Kidney capillary endothelial cell (primary cell): ENCODE data around the gene LRCH1.
A peak's percentile ranks its signal among the peaks of the same experiment; 100 is the strongest.

Experiments
- DNase-seq: peaks from one replicate; pipeline ENCODE4 v3.0.0-alpha.2; 2018; ENCODE audit warnings: low spot score

Gene LRCH1

GRCh38 chr13:46593398-46593797 is 40.4 kb downstream of the LRCH1 start:
- DNase-seq: no peak

- DNase-seq: no peak
Observed at GRCh38 chr13:46594374-46595078, 41.6 kb downstream of the LRCH1 start.

DNA sequence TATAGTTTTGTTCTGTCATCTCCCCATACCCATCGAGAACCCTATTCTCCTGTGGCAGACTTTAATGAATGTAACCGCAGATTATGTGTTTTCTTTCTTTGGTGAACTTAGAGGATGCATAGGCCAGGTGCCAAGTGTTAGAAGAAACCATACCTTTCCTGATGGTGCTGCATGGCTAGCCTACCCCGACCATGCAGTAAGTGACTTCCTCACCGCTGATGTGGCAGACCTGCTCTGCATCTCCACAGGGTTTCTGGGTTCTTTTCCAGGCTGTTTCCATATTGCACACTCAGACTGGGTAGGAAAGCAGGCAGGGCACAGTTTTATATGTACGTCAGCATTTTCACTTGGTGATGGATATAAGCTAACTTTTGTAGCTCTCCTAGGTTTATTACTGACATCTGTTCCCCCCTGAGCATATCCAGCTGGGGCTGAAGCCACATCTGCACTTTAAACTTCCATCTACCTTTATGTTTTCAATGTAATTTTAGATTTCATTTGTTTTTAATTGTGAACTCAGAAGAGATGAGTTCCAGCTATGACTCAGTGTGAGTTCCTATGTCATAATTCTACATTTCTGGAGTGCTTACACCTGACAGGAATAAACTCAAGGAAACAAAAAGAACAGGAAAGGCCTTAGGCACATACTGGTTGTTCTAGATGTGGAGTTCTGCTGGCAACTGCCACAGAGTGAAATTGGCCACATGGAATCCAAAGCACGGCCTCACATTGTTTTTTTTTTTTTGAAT is 42.3 kb downstream of the LRCH1 start:
- no peak for DNase-seq

DNA sequence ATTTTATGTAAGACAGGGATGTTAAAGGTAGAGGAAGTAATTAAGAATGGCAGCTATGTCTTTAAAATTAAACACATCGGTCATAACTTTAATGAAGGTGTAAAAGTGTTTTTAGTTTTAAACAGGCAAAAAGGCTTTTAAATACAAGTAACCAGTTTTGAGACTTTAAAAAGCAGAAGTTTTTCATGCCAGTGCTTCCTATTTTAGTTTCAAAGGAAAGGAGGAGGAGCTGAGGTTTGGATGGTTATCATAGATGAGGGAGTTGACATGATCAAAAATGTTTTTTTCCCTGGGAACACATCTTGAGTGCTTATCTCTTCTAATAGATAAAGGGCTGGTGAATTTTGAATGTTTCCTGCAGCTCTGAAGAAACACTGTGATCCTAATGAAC is 42.9 kb downstream of the LRCH1 start:
- DNase-seq: no peak

DNA sequence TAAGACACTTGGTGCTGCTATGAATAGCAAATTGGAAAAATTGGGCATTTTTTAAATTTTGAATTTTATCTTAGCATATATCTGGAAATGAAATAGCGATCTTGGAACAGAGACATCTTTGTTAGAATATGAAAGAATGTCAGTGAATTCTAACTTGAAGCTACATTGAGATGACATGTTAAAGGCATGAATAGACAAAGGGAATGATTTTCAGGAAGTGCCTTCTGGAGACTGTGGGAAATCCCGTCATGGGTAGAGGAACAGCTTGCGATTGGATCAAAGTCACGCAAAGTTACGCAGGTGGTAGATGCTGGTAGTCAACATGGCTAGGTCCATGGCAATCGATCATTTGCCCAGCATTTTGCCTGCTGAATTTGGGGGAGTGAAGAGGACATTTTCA is 43.5 kb downstream of the LRCH1 start:
- DNase-seq: no peak

GRCh38 chr13:46598140-46598819 is 45.3 kb downstream of the LRCH1 start:
- peak; percentile 57 for DNase-seq

DNA sequence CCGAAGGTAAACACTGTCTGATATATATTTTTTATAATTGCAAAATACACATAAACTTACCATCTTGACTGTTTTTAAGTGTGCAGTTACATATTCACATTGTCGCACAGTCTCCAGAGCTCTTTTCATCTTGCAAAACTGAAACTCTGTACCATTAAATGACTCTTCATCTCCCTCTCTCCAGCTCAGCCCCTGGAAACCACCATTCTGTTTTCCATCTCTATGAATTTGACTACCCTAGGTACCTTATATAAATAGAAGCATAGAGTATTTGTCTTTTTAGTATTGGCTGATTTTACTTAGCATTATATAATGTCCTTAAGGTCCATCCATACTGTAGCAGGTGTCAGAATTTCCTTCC is 45.8 kb downstream of the LRCH1 start:
- no peak for DNase-seq

DNA sequence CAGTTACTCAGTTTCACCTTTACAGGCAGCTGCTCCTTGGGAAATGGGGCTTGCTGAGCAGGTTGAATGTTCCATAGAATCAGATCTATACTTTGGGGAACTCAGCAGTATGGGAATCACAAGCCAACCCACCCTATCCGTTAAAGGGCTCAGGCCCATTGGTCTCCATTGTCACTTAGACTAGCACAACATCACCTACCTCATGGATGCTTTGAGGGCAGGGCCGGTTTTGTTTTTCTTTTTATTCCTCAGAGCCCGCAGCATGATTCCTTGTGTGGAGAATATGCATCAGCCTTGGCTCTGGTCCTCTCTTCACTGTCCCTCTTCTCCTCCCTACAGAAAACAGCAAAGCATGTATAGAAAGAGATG is 48.0 kb downstream of the LRCH1 start:
- DNase-seq: no peak

DNA sequence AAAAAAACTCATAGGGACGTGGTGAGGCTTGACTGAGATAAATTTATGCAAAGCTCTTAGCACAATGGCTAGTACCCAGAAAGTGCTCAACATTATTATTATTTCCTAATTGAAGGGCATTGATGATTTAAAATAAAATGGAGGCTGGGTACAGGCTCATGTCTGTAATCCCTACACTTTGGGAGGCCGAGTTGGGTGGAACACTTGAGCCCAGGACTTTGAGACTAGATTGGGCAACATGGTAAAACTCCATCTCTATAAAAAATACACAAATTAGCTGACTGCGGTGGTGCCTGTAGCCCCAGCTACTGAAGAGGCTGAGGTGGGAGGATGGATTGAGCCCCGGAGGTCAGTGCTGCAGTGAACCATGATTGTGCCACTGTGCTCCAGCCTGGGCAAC is 49.6 kb downstream of the LRCH1 start:
- DNase-seq: no peak

- DNase-seq: no peak
Observed at GRCh38 chr13:46603165-46603603, 50.2 kb downstream of the LRCH1 start.

GRCh38 chr13:46604226-46604990 is 51.4 kb downstream of the LRCH1 start:
- DNase-seq: no peak

DNA sequence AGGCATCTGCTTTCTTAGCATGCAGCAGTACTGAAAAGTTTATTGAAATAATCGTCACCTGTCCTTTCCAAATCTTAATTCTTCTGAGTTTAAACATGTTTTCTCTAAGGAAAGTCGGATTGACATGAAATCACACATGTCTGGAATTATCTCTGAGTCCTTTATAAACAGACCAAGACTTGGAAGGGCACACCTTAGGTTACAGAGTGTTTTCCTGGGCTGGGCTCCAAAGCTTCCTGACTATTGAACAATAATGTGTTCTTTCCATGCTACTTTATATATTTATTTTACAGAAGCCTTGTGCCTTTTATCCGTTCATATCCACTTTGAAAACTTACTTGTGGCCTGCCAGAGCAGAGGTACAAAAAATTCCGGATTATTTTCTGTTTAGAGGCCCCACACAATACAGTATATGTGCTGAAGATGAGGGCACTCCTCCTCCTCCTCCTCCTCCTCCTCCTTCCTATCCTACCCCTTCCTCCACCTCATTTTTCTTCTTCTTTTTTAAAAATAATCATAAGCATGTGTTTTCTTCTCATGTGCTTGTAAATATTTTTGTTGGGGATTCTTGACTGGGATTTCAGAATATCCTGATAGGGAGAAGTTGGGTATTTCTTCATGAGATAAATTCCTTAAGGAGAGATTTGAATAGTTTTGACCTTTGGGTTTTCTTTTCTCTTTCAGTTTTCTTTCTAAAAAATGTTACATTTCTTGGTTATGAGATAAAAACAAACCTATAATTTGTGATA is 52.3 kb downstream of the LRCH1 start:
- DNase-seq: no peak

DNA sequence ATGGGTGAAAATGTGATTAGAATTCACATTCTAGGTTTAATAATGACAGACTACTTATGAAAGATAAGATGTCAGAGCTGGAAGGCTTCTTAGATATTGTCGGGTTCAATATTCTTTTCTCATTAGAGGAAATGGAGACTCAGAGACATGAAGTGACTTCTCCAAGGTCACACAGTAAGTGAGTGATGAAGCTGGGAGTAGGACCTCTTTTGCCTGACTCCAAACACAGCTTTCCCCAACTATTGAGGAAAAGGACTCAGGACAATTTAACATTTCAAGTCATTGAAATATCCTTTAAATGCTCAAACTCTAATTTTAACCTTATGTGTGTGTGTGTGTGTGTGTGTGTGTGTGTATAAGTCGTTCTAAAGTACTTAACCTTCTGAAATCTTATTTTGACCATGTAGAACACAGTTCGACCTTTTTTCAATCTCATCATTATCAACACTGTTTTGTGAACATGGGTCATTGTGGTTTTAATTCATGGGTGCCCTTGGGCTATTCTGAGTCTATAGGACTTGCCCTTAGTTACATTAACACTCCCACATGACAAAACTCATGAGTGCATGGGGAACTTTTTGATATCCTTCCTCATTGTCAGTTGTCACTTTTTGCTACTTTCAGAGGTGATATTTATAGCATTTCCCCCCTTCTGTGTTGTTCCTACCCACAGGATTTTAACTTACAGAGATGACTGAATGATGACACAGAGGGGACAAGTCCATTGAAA is 53.0 kb downstream of the LRCH1 start:
- DNase-seq: no peak

DNA sequence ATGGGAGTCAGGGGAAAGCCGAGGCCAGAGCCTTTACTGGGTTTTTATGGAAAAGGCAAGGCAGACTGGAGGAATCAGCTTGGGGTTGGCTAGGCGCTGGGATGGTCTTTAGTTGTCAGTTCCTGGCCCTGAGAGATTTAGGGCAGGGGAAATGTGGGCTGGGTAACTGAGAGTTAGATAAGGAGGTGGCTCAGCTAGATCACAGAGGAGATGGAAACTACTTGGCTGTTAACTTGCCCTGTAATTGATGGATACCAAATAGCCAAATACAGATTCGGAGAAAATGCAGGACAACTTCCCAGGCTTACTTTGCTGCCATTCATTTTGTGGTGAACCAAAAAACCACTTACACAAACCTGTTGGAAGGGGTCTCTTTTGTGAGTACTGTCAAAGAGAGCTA is 54.0 kb downstream of the LRCH1 start:
- no peak for DNase-seq

GRCh38 chr13:46607768-46608564 is 55.0 kb downstream of the LRCH1 start:
- no peak for DNase-seq

GRCh38 chr13:46609052-46609451 is 56.1 kb downstream of the LRCH1 start:
- DNase-seq: no peak

- DNase-seq: no peak
Observed at GRCh38 chr13:46609726-46610125, 56.8 kb downstream of the LRCH1 start.

- no peak for DNase-seq
Observed at GRCh38 chr13:46612267-46612666, 59.3 kb downstream of the LRCH1 start.

DNA sequence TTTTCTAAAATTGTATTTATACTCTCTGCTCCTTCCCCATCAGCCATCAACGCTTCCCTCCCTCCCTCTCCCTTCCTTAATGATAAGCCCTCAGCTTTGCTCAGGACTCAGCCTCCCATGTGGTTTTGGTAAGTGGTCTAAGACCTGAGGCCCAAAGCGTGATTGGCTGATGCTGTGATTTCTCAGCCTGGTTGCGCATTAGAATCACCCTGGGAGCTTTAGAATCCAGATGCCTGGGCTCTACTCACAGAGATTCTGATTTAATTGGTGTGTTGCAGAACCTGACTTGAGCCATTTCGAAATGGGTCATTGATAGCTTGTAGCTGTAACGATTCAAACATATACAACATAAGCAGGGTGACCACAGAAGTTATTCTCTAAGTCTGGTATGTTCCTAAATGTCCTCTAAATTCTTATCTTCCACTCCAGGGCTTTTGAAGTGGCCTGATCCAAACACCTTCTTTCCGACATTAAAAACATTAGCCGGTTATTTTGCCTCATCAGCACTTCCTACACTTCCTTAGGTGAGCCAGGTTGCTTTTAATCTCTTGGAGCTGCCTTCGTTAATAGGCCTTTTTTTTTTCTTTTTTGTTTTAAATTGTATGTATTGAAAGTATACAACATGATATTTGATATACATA is 60.6 kb downstream of the LRCH1 start:
- no peak for DNase-seq

- DNase-seq: peak; percentile 83
Observed at GRCh38 chr13:46614582-46614981, 61.6 kb downstream of the LRCH1 start.
